Natural killer cell (primary cell): ENCODE measurements around the gene ASB14. TPM values are rescaled to one million over a fixed set of nuclear protein-coding genes. Genes with fewer than 3 reads are reported as not detected.

Source experiments
- ATAC-seq, 3 donors: fragments of 150-1000 bp in 2 of 3; fragments of 200-7000 bp in 1 of 3; cut with Tn5 transposase; 1 replicate in 1 of 3; 2 replicates in 2 of 3; pipeline ENCODE4 v1.10.0; 2021; ENCODE audit warnings: mild to moderate bottlenecking in 2 of 3, moderate library complexity in 2 of 3
- DNase-seq, 2 donors: peaks; one replicate each; pipeline versions ENCODE4 v3.0.0 to v3.0.0-alpha.2; 2013 to 2021; ENCODE audit warnings: mixed read lengths in 1 of 2
- H3K27ac ChIP-seq: one replicate; pipeline ENCODE4 v1.5.1; 2013; ENCODE audit warnings: mild to moderate bottlenecking, low read length
- H3K27me3 ChIP-seq: one replicate; pipeline ENCODE4 v1.6.1; 2013; ENCODE audit warnings: low read length; ENCODE audit not compliant: control insufficient read depth, insufficient read depth
- H3K36me3 ChIP-seq: one replicate; pipeline ENCODE4 v1.6.1; 2013; ENCODE audit warnings: low read length; ENCODE audit not compliant: control insufficient read depth, insufficient read depth
- H3K4me1 ChIP-seq: one replicate; pipeline ENCODE4 v1.6.1; 2013; ENCODE audit warnings: low read length; ENCODE audit not compliant: control insufficient read depth, insufficient read depth
- H3K4me3 ChIP-seq: one replicate; pipeline ENCODE4 v1.5.1; 2013; ENCODE audit warnings: low read length
- H3K9me3 ChIP-seq: one replicate; pipeline ENCODE4 v1.6.1; 2013; ENCODE audit warnings: low read length; ENCODE audit not compliant: control insufficient read depth, insufficient read depth
- H3K27ac Mint-ChIP-seq, 2 donors: one replicate each; pipeline ENCODE4 v1.8.0; 2022; ENCODE audit warnings: mild to moderate bottlenecking in 2 of 2, mixed read lengths in 2 of 2, moderate library complexity in 1 of 2
- H3K27me3 Mint-ChIP-seq, 2 donors: one replicate each; pipeline ENCODE4 v1.8.0; 2022; ENCODE audit warnings: low read depth in 2 of 2, mixed read lengths in 2 of 2
- H3K36me3 Mint-ChIP-seq: one replicate; pipeline ENCODE4 v1.8.0; 2022; ENCODE audit warnings: mixed read lengths
- H3K4me1 Mint-ChIP-seq, 2 donors: one replicate each; pipeline ENCODE4 v1.8.0; 2022; ENCODE audit warnings: mixed read lengths in 2 of 2
- H3K4me3 Mint-ChIP-seq: one replicate; pipeline ENCODE4 v1.8.0; 2022; ENCODE audit warnings: mild to moderate bottlenecking, moderate library complexity, mixed read lengths
- H3K9me3 Mint-ChIP-seq, 2 donors: one replicate each; pipeline ENCODE4 v1.8.0; 2022; ENCODE audit warnings: mixed read lengths in 2 of 2
- WGBS: methylation state at CpG from one replicate; pipeline ENCODE4 v1.1.7; 2013; ENCODE audit warnings: missing lambda C conversion rate; ENCODE audit not compliant: insufficient coverage; 5-methylcytosine and 5-hydroxymethylcytosine counted together
- intact Hi-C: fragments of 100-400 bp; cut with micrococcal nuclease; formaldehyde crosslinking; loops from one replicate; pipeline ENCODE4 v1.14.2; 2022
- total RNA-seq, 4 donors: library from RNA; stranded (reverse); fragments of 120-200 nt in 1 of 4; gene quantifications; one replicate each; pipeline versions ENCODE4 v1.2.3 to v1.2.4, GENCODE V29; 2013 to 2022
- TF ChIP-seq, protein P1 (sequence below): fragments of 200-600 bp; IDR thresholded peaks from one replicate; pipeline ENCODE4 v1.8.0; 2022; ENCODE audit warnings: antibody characterized with exemption

Gene ASB14
- total RNA-seq, 3 donors from 2014 or later (not counting 1 experiment from before 2014, with no cell fraction given), result not detected

DNA sequence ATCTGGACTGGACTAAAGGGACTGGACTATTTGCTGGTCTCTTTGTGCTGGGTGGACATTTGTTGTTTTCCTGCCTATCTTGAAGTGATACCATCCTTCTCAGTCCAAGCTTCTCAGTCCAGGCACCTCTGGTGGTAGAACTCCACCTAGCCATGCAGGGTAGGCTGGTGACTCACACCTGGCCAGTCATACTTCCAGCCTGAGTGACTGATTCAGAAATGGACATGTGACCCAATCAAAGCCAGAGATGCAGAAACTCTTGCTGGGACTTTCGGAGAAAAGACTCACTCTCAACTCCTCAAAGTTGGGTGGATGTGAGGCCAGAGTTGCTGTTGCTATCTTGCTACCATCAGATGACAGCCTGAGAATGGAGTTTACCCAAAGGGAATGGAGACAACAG, 5.6 kb upstream of the ASB14 start:
- Mint-ChIP-seq H3K4me1 (no peaks in the 10 kb centered on the region), H3K9me3 (no peaks in the 10 kb centered on the region), H3K27ac (no peak overlapping the region), H3K4me3 (no peak overlapping the region), H3K27me3 (peaks cover 9 to 23% of the 10 kb centered on the region in 2 donors), H3K36me3 (no peaks in the 10 kb centered on the region)
- intact Hi-C loops, result no loop called here
- no peak for ATAC-seq
- H3K36me3 ChIP-seq, result no peaks in the 10 kb centered on the region
- DNase-seq, result no peak
- no peaks in the 10 kb centered on the region for H3K9me3 ChIP-seq
- no peak overlapping the region for H3K4me3 ChIP-seq
- peaks cover 3% of the 10 kb centered on the region for H3K27me3 ChIP-seq
- TF ChIP-seq, protein P1, sequence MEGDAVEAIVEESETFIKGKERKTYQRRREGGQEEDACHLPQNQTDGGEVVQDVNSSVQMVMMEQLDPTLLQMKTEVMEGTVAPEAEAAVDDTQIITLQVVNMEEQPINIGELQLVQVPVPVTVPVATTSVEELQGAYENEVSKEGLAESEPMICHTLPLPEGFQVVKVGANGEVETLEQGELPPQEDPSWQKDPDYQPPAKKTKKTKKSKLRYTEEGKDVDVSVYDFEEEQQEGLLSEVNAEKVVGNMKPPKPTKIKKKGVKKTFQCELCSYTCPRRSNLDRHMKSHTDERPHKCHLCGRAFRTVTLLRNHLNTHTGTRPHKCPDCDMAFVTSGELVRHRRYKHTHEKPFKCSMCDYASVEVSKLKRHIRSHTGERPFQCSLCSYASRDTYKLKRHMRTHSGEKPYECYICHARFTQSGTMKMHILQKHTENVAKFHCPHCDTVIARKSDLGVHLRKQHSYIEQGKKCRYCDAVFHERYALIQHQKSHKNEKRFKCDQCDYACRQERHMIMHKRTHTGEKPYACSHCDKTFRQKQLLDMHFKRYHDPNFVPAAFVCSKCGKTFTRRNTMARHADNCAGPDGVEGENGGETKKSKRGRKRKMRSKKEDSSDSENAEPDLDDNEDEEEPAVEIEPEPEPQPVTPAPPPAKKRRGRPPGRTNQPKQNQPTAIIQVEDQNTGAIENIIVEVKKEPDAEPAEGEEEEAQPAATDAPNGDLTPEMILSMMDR, result no peak
- WGBS, result 90% methylated on average over 1 of the region's 1 CpG
- no peaks in the 10 kb centered on the region for H3K4me1 ChIP-seq
- H3K27ac ChIP-seq, result no peak overlapping the region

DNA sequence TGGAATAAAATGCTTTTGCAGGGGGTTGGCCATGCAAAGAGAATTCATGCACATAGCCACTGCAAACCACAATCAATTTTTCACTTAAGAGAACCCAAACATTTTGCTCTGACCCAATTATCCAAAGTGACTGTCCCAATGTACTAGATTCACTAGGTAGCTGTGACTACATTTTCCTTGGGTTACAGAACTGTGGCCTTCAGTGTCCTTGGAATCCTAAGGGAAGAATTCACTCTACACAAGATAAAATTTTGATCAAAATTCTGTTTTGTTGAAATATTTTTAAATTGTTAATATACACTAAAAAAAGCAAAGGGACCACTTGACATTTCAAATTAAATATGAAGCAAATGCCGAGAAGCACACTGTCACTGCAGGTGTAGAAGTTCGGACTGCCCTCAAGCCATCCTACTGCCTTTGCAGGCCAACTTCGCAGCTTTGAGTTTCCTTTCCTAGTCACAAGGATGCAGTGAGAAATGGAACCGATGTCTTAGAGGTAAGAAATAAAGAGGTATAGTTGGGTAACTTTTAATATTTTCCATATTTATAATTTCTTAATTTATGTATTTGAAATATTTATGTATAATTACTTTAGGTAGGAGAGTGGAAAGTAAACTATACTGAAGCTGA, 527 bp upstream of the ASB14 start:
- Mint-ChIP-seq H3K27me3 (peaks cover 13 to 31% of the 10 kb centered on the region in 2 donors), H3K4me1 (no peaks in the 10 kb centered on the region), H3K9me3 (no peaks in the 10 kb centered on the region), H3K27ac (no peak overlapping the region), H3K4me3 (no peak overlapping the region), H3K36me3 (no peaks in the 10 kb centered on the region)
- H3K9me3 ChIP-seq, result no peaks in the 10 kb centered on the region
- H3K27ac ChIP-seq, result no peak overlapping the region
- peaks cover 6% of the 10 kb centered on the region for H3K27me3 ChIP-seq
- TF ChIP-seq, protein P1, result no peak
- no peaks in the 10 kb centered on the region for H3K4me1 ChIP-seq
- ATAC-seq, result no peak
- intact Hi-C loops, result no loop called here
- H3K4me3 ChIP-seq, result no peak overlapping the region
- no peaks in the 10 kb centered on the region for H3K36me3 ChIP-seq
- 88% methylated on average over 3 of the region's 4 CpGs for WGBS
- no peak for DNase-seq

DNA sequence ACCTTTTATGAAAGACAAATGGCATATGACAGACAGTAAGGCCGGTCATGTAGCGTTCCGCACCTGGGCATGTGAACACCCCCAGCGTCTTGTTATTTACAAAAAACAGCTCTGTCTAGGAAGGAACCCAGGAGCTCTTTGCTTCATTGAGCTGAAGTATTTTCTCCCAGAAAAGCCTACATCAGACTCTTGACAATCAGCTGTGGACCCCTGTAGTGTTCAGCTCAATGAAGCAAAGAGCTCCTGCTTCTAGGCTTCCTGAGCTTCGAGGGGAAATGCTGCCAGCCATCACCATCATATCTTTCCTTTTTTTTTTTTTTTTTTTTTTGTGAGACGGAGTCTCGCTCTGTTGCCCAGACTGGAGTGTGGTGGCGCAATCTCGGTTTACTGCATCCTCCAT, 4.1 kb downstream of the ASB14 start:
- Histone ChIP-seq H3K9me3 (no peaks in the 10 kb centered on the region), H3K27me3 (peaks cover 6% of the 10 kb centered on the region), H3K4me1 (no peaks in the 10 kb centered on the region), H3K27ac (no peak overlapping the region), H3K36me3 (no peaks in the 10 kb centered on the region), H3K4me3 (no peak overlapping the region)
- Mint-ChIP-seq H3K27me3 (peaks cover 18 to 34% of the 10 kb centered on the region in 2 donors), H3K4me1 (no peaks in the 10 kb centered on the region), H3K27ac (no peak overlapping the region), H3K4me3 (no peak overlapping the region), H3K36me3 (no peaks in the 10 kb centered on the region), H3K9me3 (no peaks in the 10 kb centered on the region)
- 83% methylated on average over 5 of the region's 9 CpGs for WGBS
- no peak for DNase-seq
- intact Hi-C loops, result no loop called here
- ATAC-seq, result no peak
- TF ChIP-seq, protein P1, result no peak

DNA sequence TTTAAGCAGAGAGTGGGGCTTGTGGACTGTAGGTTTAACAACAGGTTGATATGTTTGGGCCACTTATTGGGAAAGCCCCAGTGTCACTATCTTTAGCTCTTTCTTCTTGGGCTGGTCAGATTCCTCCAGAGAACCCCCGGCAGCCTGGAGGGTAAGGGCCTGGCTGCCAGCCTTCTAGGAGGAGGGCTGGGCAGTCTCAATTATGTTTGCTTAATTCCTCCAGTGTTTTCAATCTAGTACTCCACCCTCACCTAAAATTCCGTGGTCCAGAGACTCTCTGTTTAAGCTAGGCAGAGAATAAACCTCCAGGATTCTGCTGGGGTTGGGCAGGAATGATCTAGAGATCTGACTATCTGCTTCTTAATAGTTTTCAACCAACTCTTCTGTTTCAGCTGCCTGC, 5.3 kb downstream of the ASB14 start:
- TF ChIP-seq, protein P1, result no peak
- Histone ChIP-seq H3K27ac (no peak overlapping the region), H3K36me3 (no peaks in the 10 kb centered on the region), H3K9me3 (no peaks in the 10 kb centered on the region), H3K27me3 (peaks cover 6% of the 10 kb centered on the region), H3K4me3 (no peak overlapping the region), H3K4me1 (no peaks in the 10 kb centered on the region)
- ATAC-seq, result no peak
- intact Hi-C loops, result no loop called here
- Mint-ChIP-seq H3K27ac (no peak overlapping the region), H3K36me3 (no peaks in the 10 kb centered on the region), H3K27me3 (peaks cover 18 to 28% of the 10 kb centered on the region in 2 donors), H3K4me3 (no peak overlapping the region), H3K9me3 (no peaks in the 10 kb centered on the region), H3K4me1 (no peaks in the 10 kb centered on the region)
- DNase-seq, result no peak
- 84% methylated on average over 2 of the region's 2 CpGs for WGBS
